ENCODE results near the gene RNF39.

GRCh38 chr6:30104661-30105060, 29.1 kb upstream of the RNF39 start:
- TF ChIP-seq CTCF (conservative IDR thresholded peaks at IDR 0.05; ENCODE audit: low read depth, low read length) = no peak
- no peak for TF ChIP-seq EZH2 (IDR thresholded peaks at IDR 0.05; ENCODE audit: borderline replicate concordance, low read depth, low read length, poor library complexity, severe bottlenecking)
